KG1 (cell line): ENCODE data around the gene COL8A1.

Experiments used
- DNase-seq: peaks from one replicate; lab custom pipeline; 2025; lab: John Stamatoyannopoulos, UW

COL8A1 gene

DNA sequence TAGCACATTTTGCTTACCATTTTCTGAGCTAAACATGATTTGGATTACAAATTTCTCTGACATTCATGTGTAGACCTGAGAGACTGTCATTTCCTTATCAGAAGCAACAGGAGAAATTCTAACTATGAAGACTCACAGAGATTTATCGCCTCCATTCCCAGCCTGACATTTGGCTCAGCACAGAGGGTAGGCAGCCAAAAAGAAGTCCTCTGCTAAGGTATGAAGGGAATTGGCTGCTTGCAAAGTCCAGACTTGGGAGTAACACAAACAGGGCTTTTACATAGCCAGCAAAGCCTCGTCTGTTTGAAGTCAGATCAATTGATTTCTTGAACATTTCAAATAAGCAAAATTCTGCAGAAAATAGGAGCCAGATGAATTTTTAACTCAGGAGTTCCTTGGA lies 122.2 kb downstream of the COL8A1 start:
- no peak for DNase-seq

DNA sequence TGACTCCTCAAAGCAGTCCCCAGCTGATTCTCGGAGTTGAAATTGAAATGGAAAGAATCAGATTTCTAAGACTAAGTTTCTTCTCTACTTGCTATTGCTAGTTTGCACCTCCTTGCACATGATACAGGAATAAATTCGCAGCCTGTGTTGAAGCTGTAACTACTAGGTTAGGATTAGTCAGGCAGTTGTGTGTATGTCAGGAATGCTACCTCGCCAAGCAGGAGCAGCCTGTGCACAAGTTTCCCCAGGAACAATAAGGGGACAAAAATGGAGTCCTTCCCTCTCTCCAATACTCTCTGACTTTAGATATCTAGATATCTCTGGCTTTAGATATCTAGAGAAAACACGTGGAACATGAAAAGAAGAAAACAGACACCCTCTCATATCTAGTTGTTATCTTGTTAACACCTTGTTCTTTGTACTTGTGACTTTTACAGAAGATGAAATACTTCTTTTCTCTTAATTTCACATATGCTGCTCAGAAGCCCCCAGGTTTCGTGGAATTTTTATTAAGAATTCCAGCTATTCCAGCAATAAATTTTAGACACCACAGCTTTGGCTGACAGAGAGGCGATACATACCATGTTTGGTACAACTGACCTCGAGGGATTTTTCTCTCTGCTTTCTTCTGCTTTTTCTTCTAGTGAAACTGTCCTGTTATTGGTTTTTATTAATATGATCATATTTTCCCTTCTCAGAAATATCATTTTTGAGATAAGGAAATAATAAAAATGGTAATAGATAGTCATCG lies 123.2 kb downstream of the COL8A1 start:
- no peak for DNase-seq

DNA sequence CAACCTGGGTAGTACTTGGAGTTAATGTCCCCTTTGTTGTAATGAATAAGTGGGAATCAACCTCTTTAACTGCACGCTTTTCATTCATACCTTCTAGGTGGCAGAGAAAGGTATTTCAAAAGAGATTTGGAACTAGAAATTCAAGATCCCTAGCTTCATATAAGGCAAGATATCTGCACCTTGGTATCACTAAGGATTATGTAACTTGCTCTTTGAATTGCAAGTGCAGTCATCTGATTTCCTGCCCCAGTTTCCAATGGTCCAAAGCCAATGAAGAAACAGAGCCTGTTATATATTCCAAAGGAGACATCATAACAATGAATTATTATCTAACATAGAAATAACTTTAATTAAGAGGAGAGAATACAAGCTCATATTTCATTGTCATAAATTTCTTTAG lies 124.5 kb downstream of the COL8A1 start:
- DNase-seq: no peak

DNA sequence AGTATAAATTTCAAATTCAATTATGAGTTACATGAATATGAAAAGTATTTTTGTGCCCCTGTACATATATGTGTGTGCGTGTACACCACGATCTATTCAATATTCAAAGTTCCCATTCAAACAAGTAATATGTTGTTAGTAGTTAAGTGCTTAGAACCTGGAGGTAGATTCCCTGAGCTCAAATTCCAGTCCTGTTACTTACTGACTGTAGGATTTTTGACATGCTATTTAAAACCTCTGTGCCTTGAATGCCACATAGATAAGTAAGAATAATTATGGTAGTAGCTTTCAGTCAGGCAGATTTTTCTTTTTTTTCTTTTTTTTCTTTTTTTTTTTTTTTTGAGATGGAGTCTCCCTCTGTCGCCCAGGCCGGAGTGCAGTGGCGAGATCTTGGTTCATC lies 126.0 kb downstream of the COL8A1 start:
- DNase-seq: no peak

DNA sequence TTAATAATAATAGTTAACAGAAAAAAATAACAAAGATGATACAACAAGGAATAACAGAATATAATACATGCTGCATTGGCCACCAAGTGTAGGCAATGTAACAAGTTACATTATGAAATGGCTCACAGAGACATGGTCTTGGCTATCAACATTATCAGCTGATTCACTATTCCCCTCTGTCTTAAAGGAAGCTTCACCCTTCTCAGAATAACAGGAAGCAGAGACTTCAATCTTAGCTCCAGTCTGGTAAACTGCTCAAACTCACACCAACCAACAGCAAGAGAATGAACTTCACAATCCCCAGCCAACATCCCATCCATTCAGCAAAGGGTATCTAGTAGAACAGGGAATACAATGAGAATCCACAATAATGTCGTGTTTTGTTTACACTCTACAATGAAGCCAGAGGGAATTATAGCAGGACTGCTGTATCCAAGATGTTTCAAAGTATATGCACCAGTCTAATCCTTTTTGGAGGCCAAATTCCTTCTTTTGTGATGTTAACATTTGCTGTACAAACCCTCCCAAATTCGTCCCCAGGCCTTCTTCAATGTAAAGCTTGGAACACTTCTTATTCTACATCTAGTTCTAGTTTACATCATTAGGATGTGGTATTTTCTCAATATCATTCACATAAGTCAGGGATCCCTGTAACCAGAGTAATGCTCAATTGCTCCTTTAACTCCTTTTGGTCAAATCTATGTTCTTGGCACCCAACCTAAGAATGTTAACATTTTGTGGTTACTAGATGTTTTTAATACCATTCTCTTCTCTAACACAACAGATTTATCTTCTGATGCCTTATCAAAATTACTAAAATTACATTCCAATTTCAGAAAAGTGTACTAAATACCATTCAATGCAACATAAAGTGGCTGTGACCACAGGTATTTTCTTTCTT lies 126.9 kb downstream of the COL8A1 start:
- no peak for DNase-seq

DNA sequence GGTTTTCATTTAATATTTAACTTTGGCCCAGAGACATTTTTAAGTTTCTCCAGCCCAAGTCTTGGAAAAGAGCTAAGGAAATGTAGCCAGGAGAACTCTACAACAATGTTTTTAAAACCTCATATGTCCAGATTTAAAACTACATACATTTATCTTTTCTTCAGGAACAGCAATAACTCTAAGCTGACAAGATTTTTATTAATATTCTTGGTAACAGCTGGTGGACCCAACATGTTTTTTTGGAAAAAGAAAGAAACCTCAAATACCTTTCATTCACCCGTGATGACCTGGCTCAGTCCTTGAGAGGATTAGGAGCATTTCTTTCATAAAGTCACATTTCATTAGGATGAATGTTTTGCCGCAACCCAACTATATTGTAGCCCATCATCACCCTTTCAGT lies 128.9 kb downstream of the COL8A1 start:
- no peak for DNase-seq

DNA sequence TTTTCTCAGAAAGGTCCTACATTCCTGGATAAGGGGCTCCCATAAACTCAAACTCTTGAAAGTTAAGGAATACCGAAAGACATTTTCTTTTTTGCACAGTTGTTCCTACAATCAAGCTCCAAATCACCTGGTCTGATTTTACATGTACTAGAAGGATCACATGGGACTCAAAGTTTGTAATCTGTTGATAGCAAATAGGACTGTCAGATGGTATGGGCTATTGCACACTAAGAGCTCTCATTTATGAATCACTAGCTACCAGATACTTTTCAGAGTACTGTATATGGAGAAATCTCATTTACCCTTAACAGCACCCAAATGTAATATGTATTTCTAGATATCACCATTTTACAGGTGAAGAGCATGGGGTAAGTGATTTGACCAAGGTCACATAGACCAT lies 129.7 kb downstream of the COL8A1 start:
- DNase-seq: no peak

DNA sequence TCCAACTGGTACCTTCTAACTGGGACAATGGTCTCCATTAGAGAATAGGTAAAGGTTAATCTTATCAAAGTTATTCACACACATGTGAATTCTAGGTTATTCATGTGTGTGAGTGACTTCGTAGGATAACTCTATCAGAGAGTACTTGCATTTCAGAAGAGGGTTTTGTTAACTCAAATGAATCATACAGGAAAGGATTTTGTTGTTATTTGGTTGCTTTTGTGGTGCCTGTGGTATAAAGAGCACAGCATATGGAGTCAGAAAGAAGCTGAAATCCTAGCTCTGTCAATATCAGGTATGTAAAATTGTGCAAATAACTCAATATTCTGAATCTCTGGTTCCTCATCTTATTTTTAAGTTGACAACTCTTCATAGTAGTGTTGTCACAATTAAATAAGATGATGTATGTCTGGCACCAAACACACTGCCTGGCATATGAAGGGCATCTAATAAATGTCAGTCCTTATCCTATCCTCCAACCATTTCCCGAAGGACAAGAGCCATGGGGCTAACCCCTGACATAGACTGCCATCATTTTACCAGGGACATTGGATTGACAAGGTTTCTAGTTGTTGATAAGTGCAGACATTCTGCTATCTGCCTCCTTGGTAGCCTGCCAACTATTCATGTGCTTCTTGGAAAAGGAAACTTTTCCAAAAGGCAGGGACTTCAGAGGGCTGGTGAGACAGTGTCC lies 130.6 kb downstream of the COL8A1 start:
- no peak for DNase-seq

DNA sequence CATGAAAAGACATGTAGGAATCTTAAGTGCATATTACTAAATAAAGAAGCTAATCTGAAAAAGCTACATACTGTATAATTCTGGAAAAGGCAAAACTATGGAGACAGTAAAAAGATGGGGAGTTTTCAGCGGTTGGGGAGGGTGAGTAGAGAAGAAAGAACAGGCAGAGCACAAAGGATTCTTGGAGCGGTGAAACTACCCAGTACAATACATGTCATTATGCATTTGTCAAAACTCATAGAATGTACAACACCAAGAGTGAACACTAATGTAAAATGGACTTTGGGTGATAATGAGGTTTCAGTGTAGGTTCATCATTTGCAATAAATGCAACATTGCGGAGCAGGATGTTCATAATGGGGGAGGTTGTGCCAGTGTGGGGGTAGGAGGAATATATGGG lies 133.8 kb downstream of the COL8A1 start:
- DNase-seq: no peak

DNA sequence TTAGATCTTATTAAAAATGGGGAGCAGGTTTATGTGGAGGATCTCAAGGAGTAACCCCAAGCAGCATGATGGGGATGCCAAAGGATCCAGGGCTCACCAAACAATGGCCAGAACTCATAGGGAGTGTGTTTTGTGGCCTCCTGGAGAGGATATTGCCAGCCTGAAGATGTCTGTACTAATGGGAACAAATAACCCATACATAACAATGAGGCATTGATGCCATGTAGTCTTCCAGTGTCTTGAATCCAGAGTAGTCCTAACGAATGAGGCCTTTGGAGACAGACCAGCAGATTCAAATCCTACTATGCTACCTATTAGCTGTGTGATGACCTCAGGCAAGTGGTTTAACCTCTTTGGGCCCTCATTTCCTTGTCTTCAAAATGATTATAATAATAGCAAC lies 134.3 kb downstream of the COL8A1 start:
- DNase-seq: no peak

DNA sequence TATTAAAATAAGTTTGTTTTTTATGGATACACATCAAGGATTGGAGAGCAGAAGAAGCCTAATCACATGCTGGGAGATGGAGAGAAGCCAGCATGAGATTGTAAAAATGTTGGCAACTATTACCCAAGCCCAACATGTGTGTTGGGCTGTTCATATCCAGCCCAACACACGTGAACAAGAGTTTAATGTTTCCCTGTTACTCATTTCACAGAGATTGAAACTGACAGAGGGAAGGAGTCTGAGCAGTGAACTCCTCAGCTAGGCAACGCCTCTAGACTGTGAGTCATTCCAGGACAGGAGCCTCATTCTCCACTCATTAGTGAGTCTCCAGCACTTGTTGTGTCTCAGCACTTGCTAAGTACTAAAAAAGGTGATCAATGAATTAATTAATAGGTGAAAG lies 136.1 kb downstream of the COL8A1 start:
- DNase-seq: no peak

DNA sequence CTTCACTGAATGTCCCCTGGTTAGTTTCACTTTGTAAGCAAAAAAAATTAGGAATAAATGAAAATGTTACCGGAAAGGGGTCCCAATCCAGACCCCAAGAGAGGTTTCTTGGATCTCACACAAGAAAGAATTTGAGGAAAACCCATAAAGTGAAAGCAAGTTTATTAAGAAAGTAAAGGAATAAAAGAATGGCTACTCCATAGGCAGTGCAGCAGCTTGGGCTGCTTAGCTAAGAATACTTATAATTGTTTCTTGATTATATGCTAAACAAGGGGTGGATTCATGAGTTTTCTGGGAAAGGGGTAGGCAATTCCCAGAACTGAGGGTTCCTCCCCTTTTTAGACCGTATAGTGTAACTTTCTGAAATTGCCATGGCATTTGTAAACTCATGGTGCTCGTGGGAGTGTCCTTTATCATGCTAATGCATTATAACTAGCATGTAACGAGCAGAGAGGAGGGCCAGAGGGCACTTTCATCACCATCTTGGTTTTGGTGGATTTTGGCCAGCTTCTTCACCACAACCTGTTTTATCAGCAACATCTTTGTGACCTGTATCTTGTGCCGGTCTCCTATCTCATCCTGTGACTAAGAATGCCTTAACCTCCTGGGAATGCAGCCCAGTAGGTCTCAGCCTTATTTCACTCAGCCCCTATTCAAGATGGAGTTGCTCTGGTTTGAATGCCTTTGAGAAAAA lies 138.3 kb downstream of the COL8A1 start:
- no peak for DNase-seq

DNA sequence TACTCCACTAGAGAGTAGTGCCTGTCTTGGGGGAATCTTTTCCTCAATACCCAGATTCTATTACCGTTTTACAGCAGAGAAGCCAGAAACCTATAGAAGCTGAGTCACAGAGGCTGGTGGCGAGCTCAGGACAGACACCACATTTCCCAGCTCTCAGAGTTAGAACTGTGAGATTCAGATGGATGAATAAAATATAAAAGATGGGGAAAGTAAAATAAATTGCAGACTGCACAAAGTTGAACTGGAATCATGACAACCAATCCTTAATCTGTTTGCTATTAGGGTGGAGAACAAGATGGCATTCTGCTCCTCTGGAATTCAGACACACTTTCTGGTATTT lies 138.8 kb downstream of the COL8A1 start:
- DNase-seq: no peak

DNA sequence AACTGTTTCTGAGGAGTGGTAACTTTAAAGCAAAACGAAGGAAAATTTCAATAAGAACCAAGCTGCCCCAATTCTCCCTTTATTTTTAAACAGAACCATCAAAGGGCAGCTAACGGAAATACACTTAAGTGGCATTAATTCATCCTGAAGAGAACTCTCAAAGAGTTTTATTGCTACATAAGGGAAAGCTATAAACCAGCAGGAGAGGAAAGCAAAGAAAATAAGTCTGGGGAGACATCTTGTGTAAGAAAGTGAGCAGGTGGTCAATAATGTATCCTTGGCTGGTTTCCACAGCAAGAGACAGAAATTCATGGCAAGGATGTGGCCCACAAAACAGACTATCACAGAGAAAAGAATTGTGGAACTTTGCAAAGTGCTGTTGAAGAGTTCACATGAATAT lies 139.3 kb downstream of the COL8A1 start:
- DNase-seq: no peak

DNA sequence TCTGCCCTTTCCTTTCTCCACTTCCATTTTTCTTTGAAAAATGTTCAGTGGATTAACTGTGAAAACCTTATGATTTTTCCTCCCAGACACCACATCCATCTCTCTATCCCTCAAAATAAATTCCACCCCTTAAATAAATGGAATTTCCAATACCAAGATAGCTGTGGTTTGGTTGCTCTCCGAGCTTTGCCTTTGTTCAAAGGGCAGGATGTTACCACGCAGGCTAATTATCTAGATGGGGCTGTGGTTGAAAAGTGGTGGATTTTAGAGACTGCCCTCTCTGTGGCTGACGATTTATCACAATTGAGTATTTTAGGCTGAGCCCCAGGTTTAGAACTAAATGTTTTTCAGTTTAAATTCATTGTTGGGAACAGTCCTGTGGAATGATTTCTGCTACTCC lies 142.4 kb downstream of the COL8A1 start:
- no peak for DNase-seq

DNA sequence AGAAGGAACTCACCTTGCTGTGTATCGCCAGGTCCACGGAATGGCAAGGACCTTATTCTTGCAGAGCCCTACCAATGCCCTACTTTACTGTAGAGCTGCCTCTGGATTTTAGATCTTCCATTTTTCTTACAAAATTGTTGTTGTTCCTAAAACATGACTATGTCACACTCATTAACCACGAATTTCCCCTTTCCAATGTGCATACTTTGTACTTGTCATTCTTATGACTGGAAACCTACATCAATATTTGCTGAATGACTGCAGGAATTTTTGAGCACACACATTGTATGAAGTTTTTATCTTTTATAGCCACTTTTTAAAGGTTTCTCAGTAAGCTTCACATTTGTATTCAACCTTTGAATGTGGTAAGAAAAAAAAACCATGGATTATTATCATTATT lies 143.4 kb downstream of the COL8A1 start:
- no peak for DNase-seq

DNA sequence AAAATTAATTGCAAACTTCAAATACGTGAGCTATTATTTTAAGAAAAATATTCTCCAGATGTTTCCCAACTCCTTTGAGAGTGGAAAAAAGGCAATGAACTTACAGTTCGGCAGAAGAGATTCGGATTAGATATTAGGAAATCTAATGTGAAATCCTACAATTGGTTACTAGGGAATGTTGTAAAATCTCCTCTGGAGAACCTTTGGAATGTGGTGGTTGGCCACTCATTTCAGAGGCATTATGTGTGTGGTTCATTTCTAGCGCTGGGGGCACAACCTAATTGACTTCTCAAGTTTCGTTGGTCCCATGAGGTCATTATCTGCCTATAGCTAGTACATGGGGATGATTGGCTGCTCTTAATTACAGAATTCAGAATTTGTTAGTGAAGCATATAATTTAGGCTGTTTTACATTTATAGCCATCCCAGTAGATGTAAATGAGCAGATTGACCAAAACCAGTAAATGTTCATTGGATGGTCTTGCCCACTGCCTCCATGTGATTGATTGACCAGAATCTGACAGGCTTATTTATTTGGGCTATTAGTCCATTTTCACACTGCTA lies 144.7 kb downstream of the COL8A1 start:
- no peak for DNase-seq

DNA sequence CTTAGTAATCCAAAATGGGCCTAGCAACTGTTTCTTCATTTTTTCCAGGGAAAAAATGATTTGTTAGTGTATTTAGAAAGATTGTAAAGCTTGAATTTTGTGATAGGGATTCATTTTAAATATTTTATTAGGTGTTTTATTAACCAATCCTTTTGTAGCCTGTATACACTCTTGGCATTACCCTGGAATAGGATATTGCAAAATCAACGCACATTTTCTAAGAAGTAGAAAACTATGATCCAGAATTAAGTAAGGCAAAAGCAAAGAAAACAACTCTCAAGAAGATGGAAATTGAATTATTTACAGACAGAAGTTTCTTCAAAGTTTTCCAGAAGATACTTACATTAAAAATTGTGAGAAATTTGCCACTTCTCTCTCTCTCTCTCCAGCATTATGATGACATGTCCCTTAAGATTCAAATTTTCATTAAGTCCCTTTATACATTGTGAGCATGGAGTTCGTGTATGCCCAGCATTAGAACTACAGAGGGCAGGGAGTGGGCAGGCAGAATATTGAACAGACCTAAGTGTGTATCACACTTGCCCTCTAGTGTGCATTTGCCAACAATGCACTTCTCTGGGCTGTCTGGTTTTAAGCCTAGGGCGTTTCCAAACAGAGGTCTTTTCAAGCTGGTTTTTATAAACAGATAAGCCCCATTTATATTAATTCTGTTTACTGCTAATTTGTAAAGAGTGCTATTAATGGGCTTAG lies 150.8 kb downstream of the COL8A1 start:
- DNase-seq: peak; percentile 2

DNA sequence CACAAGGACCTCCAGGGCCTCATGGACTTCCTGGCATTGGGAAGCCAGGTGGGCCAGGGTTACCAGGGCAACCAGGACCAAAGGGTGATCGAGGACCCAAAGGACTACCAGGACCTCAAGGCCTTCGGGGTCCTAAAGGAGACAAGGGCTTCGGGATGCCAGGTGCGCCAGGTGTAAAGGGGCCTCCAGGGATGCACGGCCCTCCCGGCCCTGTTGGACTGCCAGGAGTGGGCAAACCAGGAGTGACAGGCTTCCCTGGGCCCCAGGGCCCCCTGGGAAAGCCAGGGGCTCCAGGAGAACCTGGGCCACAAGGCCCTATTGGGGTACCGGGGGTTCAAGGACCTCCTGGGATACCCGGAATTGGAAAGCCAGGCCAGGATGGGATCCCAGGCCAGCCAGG lies 156.1 kb downstream of the COL8A1 start:
- no peak for DNase-seq

DNA sequence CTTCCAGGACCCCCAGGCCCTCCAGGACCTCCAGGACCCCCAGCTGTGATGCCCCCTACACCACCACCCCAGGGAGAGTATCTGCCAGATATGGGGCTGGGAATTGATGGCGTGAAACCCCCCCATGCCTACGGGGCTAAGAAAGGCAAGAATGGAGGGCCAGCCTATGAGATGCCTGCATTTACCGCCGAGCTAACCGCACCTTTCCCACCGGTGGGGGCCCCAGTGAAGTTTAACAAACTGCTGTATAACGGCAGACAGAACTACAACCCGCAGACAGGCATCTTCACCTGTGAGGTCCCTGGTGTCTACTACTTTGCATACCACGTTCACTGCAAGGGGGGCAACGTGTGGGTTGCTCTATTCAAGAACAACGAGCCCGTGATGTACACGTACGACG lies 157.2 kb downstream of the COL8A1 start:
- DNase-seq: no peak

DNA sequence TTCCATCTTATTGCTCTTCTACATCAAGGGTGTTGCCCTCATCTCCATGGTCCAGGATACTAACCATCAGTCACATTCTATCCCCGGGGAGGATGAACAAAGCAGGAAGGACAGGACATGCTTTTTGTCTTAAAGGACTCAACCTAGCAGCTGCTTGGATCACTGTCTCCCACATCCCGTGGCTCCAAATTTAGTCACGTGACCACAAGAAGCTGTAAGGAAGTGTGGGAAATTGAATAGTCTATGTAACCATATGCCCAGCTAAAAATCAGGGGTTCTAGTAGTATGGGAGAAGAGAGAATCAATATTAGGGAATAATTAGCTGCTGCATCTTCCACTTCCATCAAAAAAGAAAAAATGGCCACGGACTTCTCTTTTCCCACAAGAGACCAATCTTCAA lies 161.0 kb downstream of the COL8A1 start:
- DNase-seq: no peak
